ENCODE measurements around the gene SLC25A25.

- TF ChIP-seq CTCF (IDR thresholded peaks at IDR 0.05): no peak
- TF ChIP-seq POLR2A (IDR thresholded peaks at IDR 0.05): no peak
Observed at GRCh38 chr9:128124451-128124850, 56.4 kb downstream of the SLC25A25 start.

Measured in prostate gland (tissue), 2 donors.